ENCODE data around the gene KLRD1.
"Not testable (repeated sequence)": the region's sequence is repeated elsewhere in the genome, so short reads cannot be mapped to it uniquely, and the experiment has no call there.

The KLRD1 gene

DNA sequence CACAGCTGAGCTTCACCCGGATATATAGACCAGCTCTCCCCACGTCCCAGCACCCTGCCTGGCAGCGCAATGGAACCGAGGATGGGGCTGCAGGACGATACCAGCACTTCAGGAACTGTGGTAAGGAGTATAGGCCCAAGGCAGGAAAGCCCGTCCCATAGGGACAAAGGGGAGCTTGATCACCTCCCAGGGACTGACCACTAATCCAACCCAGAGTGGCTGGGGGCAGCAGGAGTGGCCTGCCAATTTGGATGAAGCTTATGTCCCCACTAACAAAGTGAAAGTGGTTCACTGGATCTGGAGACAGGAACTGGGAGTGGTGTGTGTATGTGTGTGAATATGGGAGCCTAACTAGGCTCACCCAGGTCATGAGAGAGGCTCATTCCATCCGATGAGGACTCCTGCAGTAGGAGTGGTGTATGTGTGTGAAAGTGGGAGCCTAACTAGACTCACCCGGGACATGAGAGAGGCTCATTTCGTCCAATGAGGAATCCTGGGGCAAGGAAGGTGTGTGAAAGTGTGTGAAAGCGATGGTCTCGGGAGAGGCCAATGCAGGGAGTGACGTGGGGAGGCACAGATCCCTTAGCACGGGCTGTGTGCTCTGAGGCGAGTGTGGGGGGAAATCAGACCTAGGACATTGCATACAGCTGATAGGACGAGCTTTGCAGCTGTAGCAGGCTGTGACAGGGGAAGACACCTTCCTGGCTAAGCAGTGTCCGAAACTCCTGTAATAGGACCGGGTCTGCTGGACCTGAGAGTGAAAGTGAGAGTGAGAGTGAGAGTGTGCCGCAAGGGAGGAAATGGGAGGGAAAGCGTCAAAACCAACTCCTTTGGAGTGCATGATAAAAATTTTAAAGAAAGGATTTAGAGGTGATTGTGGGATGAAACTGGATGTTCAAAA lies 56.5 kb downstream of the KLRD1 start:
- TF ChIP-seq CTCF (IDR thresholded peaks at IDR 0.05; ENCODE audit: low read depth, low read length, missing control alignments): no peak
- no peak for DNase-seq (ENCODE audit: extremely low read depth, low read depth)
- H3K4me3 ChIP-seq (replicated peaks; ENCODE audit: low read depth, low read length): peak overlapping the region; percentile 58

DNA sequence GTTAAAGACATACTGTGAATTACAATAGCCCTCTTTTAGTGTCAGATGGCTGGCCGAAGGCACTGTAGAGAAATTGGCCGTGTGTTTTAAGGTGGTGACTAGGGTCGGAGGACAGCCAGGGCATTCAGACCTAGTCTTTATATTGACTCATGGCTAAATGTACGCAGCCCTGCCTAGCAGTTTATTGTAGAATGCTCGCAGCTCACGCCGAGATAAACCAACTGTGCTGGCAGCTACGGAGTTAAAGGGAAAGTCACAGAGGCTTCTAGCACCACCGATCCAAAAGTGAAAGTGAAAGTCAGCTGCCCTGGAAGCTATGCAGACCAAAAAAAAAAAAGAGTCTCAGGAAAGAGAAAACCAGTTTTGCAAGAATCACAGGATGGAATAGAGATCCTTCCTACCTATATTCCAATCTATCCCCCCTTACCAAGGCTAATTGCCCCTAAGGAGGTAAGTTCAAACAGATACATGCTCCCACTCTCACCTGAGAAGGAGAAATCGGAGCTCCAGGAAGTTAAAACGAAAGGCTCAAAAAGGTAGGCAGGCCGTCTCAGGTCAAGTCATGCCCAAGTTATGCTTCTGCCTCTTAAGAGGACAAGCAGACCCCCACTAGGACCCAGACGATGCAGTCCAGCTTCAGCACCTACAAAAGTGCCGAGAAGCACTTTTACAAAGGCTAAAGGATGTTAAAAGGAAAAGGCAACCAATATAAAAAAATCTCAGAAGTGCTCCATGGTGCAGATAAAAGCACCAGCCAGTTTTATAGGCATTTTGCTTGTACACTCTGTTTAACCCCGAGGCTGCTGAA lies 57.3 kb downstream of the KLRD1 start:
- peak overlapping the region; percentile 58 for H3K4me3 ChIP-seq (replicated peaks; ENCODE audit: low read depth, low read length)
- TF ChIP-seq CTCF (IDR thresholded peaks at IDR 0.05; ENCODE audit: low read depth, low read length, missing control alignments): no peak
- peak; percentile 39 for DNase-seq (ENCODE audit: extremely low read depth, low read depth)

DNA sequence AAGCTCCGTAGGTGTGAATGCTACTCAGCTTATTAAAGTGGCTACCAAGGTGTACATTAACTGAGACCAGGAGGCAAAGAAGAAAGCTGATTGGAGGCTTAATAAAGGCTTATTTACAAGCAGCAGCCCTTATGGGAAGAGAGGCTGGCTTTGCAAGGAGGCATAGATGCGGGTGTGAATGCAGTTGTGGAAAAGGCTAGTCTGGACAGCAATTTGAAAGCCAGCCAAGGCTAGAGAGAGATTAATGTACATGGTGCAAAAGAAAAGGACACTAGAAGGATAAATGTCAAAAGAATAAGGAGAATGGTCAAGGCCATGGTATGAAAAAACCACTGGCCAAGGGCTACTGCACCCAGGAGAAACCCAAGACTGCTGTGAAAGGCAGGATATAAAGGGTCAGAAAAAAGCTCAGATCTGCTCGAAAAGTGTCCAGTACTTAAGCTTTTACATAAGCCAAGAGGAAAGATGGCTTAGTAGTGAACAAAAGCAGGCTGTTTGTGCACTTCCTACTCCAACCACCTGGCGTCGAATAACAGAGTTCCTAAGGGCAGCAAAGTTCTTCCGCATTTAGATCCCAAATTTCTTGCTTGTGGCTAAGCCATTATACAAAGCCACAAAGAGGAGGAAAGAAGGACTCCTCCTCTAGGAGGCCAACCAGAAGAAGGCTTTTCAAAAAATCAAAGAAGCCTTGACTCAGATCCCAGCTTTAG lies 58.2 kb downstream of the KLRD1 start:
- DNase-seq (ENCODE audit: extremely low read depth, low read depth): no peak
- peak; percentile 3 for TF ChIP-seq CTCF (IDR thresholded peaks at IDR 0.05; ENCODE audit: low read depth, low read length, missing control alignments)
- peak overlapping the region; percentile 58 for H3K4me3 ChIP-seq (replicated peaks; ENCODE audit: low read depth, low read length)

DNA sequence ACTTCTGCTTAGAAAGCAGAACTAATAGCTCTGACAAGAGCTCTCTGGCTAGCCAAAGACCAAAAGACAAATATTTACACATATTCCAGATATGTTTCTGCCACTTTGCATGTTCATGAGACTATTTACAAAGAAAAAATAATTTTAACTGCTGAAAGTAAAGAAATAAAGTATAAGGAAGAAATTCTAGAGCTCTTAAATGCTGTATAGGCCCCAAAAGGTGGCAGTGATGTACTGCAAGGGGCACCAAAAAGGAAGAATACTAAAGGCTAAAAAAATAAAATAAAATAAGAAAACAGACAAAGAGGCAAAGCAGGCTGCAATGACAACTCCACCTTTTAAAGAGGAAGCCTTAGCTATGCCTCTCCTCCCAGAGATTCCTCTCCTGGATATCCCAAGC lies 59.2 kb downstream of the KLRD1 start:
- no peak overlapping the region for H3K4me3 ChIP-seq (replicated peaks; ENCODE audit: low read depth, low read length)
- no peak for DNase-seq (ENCODE audit: extremely low read depth, low read depth)
- peak; percentile 29 for TF ChIP-seq CTCF (IDR thresholded peaks at IDR 0.05; ENCODE audit: low read depth, low read length, missing control alignments)

GRCh38 chr12:10367714-10368113 lies 60.0 kb downstream of the KLRD1 start:
- not testable (repeated sequence) for H3K4me3 ChIP-seq (replicated peaks; ENCODE audit: low read depth, low read length); DNase-seq (ENCODE audit: extremely low read depth, low read depth)

GRCh38 chr12:10368206-10369171 lies 60.8 kb downstream of the KLRD1 start:
- TF ChIP-seq CTCF (IDR thresholded peaks at IDR 0.05; ENCODE audit: low read depth, low read length, missing control alignments): no peak
- no peak overlapping the region for H3K4me3 ChIP-seq (replicated peaks; ENCODE audit: low read depth, low read length)

More at GRCh38 chr12:10368206-10369171, 60.8 kb downstream of the KLRD1 start:
- DNase-seq (ENCODE audit: extremely low read depth, low read depth): no peak
